Endothelial cell of umbilical vein (primary cell): Measurements from ENCODE around the gene SORCS3. TPM values are rescaled to one million over a fixed set of nuclear protein-coding genes. Genes with fewer than 3 reads are reported as not detected.

ENCODE experiments used
- BruUV-seq: library from RNA; stranded (reverse); fragments of 400-500 nt; replicated peaks from 2 replicates; lab custom pipeline; 2021; lab: Mats Ljungman, UMichigan
- CTCF ChIA-PET: fragments of 300-600, 350-600 bp; sonication (Branson Sonifier 250); formaldehyde crosslinking; loops from one replicate; lab custom pipeline; 2021; ENCODE audit warnings: antibody characterized with exemption, inconsistent platforms; lab: Charles Lee
- POLR2A ChIA-PET: fragments of 300-600, 350-600 bp; sonication (Branson Sonifier 250); formaldehyde crosslinking; loops from one replicate; lab custom pipeline; 2021; ENCODE audit warnings: antibody characterized with exemption, inconsistent platforms; lab: Charles Lee
- DNase-seq: peaks from one replicate; pipeline ENCODE4 v3.0.0-alpha.2; 2011; ENCODE audit warnings: low read depth, low spot score
- FAIRE-seq: peaks from 2 replicates; lab custom pipeline; 2011; peaks lifted over from hg19 to GRCh38; lab: Jason Lieb, UNC
- H2AFZ ChIP-seq: 2 replicates; pipeline ENCODE4 v1.6.0; 2012; ENCODE audit warnings: low read depth, low read length, control low read depth, inconsistent platforms
- H3K27ac ChIP-seq: 2 replicates; pipeline ENCODE4 v1.5.1; 2011; ENCODE audit warnings: low read depth, mild to moderate bottlenecking, control low read depth, low read length, moderate library complexity; ENCODE audit not compliant: insufficient read depth
- H3K27me3 ChIP-seq, 2 experiments: 2 replicates each; pipeline versions ENCODE4 v1.6.0 to v1.6.1; 2011; ENCODE audit warnings: low read length in 2 of 2, mixed read lengths in 1 of 2; ENCODE audit not compliant: control insufficient read depth in 2 of 2, insufficient read depth in 2 of 2
- H3K36me3 ChIP-seq, 2 experiments: 2 replicates in 1 of 2; 3 replicates in 1 of 2; pipeline ENCODE4 v1.5.1; 2011; ENCODE audit warnings: low read length in 2 of 2, mild to moderate bottlenecking in 1 of 2, moderate library complexity in 1 of 2; ENCODE audit not compliant: control insufficient read depth in 2 of 2, insufficient read depth in 2 of 2; ENCODE audit errors: extremely low read depth in 1 of 2
- H3K4me1 ChIP-seq: 3 replicates; pipeline ENCODE4 v1.5.1; 2011; ENCODE audit warnings: mild to moderate bottlenecking, low read length; ENCODE audit not compliant: control insufficient read depth, insufficient read depth; ENCODE audit errors: extremely low read depth
- H3K4me2 ChIP-seq: 2 replicates; pipeline ENCODE4 v1.6.1; 2011; ENCODE audit warnings: low read length, control low read depth, mixed read lengths; ENCODE audit not compliant: insufficient read depth
- H3K4me3 ChIP-seq, 3 experiments: fragments of 200-600 bp in 1 of 3; sonication (generic), shearing (Covaris generic) in 1 of 3; replicated peaks in 1 of 3; 2 replicates each; pipeline ENCODE4 v1.5.1; 2011 to 2016; ENCODE audit warnings: control low read depth in 3 of 3, low read length in 3 of 3, mild to moderate bottlenecking in 2 of 3, inconsistent platforms in 1 of 3, low read depth in 1 of 3, moderate library complexity in 1 of 3; ENCODE audit not compliant: insufficient read depth in 1 of 3
- H3K79me2 ChIP-seq: 2 replicates; pipeline ENCODE4 v1.6.0; 2012; ENCODE audit warnings: low read length, inconsistent platforms; ENCODE audit not compliant: control insufficient read depth, insufficient read depth
- H3K9ac ChIP-seq: replicated peaks from 2 replicates; pipeline ENCODE3; 2011; ENCODE audit warnings: low read length, control low read depth; ENCODE audit not compliant: insufficient read depth; ENCODE audit errors: extremely low read depth
- H3K9me1 ChIP-seq: replicated peaks from 3 replicates; pipeline ENCODE4 v1.6.0; 2011; ENCODE audit warnings: mild to moderate bottlenecking, low read length; ENCODE audit not compliant: control insufficient read depth, insufficient read depth; ENCODE audit errors: extremely low read depth
- H3K9me3 ChIP-seq: replicated peaks from 2 replicates; pipeline ENCODE4 v1.5.1; 2012; ENCODE audit warnings: low read length, inconsistent platforms; ENCODE audit not compliant: control insufficient read depth, insufficient read depth
- H4K20me1 ChIP-seq: replicated peaks from 2 replicates; pipeline ENCODE3; 2011; ENCODE audit warnings: mild to moderate bottlenecking, low read length; ENCODE audit not compliant: control insufficient read depth, insufficient read depth; ENCODE audit errors: extremely low read depth
- CTCF ChIP-seq, 2 donors: IDR thresholded peaks; 1 replicate in 1 of 2; 2 replicates in 1 of 2; pipeline ENCODE4 v1.5.1; 2011; ENCODE audit warnings: low read length in 2 of 2, mild to moderate bottlenecking in 2 of 2, moderate library complexity in 2 of 2, control low read depth in 1 of 2, inconsistent platforms in 1 of 2, low read depth in 1 of 2; ENCODE audit not compliant: insufficient read depth in 1 of 2; ENCODE audit errors: extremely low read depth in 1 of 2
- EZH2 ChIP-seq: IDR thresholded peaks from 2 replicates; pipeline ENCODE4 v1.6.1; 2012; ENCODE audit warnings: borderline replicate concordance, low read depth, mild to moderate bottlenecking, moderate library complexity, low read length, inconsistent platforms; ENCODE audit not compliant: severe bottlenecking
- FOS ChIP-seq: IDR thresholded peaks from 2 replicates; pipeline ENCODE4 v1.6.1; 2011; ENCODE audit warnings: mild to moderate bottlenecking, low read length, moderate library complexity, borderline replicate concordance; ENCODE audit not compliant: insufficient read depth
- GATA2 ChIP-seq: IDR thresholded peaks from 2 replicates; pipeline ENCODE4 v1.7.0; 2011; ENCODE audit warnings: low read depth, mild to moderate bottlenecking, moderate library complexity, mixed read lengths, low read length; ENCODE audit not compliant: insufficient read length, insufficient read depth
- JUN ChIP-seq: IDR thresholded peaks from 2 replicates; pipeline ENCODE4 v1.6.1; 2011; ENCODE audit warnings: borderline replicate concordance, low read depth; ENCODE audit not compliant: insufficient read length, insufficient read depth
- MAX ChIP-seq: IDR thresholded peaks from 2 replicates; pipeline ENCODE4 v1.6.1; 2011; ENCODE audit not compliant: insufficient read depth, insufficient read length
- dilution Hi-C: fragments of 300-500 bp; cut with MboI; formaldehyde crosslinking; loops from one replicate; pipeline ENCODE4 v1.15.0; 2019; ENCODE audit warnings: low sequenced_read_pairs; ENCODE audit not compliant: extremely low pct_ligation_motif_present
- intact Hi-C: fragments of 100-400 bp; cut with micrococcal nuclease; formaldehyde crosslinking; loops from one replicate; pipeline ENCODE4 v1.10.0; 2022
- polyA plus RNA-seq, 4 experiments: library from polyadenylated mRNA; depleted of rRNA in 3 of 4; stranded (reverse) in 3 of 4; unstranded in 1 of 4; fragments of >200 nt; gene quantifications; 2 replicates each; pipeline versions ENCODE4 v1.2.1 to v1.2.3, GENCODE V29; 2011 to 2012; ENCODE audit warnings: missing spikeins in 1 of 4
- total RNA-seq: library from RNA; stranded (reverse); gene quantifications from 2 replicates; pipeline ENCODE4 v1.2.3, GENCODE V29; 2021

SORCS3 gene
- total and polyA plus RNA-seq, 2 donors (not counting 3 experiments of a cell fraction or from before 2014, with no cell fraction given), result not detected

- no peaks in the 10 kb centered on the region for H3K4me1 ChIP-seq
- H2AFZ ChIP-seq, result no peak overlapping the region
- ChIA-PET POLR2A (no interaction called here), CTCF (no interaction called here)
- H3K4me2 ChIP-seq, result no peak overlapping the region
- no peaks in the 10 kb centered on the region for H3K79me2 ChIP-seq
- intact Hi-C loops (no loop called here), dilution Hi-C loops (no loop called here)
- no peaks in the 10 kb centered on the region for H3K27me3 ChIP-seq
- H3K27ac ChIP-seq, result no peak overlapping the region
- no peak for TF ChIP-seq JUN
- no peak for TF ChIP-seq EZH2
- TF ChIP-seq MAX, result no peak
- no peak for TF ChIP-seq GATA2
- no peak for TF ChIP-seq CTCF (IDR thresholded peaks at IDR 0.05; ENCODE audit: extremely low read depth in 1 of 2, insufficient read depth in 1 of 2, low read depth in 1 of 2, low read length in 2 of 2)
- TF ChIP-seq FOS, result no peak
- FAIRE-seq (no peak), DNase-seq (no peak)
- H3K4me3 ChIP-seq, result no peak overlapping the region
- no TSS peak for BruUV-seq
- peaks cover 4% of the 10 kb centered on the region for H3K9me3 ChIP-seq
- H3K9ac ChIP-seq, result no peak overlapping the region
- no peaks in the 10 kb centered on the region for H4K20me1 ChIP-seq
- H3K9me1 ChIP-seq, result no peaks in the 10 kb centered on the region
- no peaks in the 10 kb centered on the region for H3K36me3 ChIP-seq
Measured at GRCh38 chr10:105288613-105289012, 647.5 kb downstream of the SORCS3 start.
